Testis (tissue), 3 donors: ENCODE results near the gene RTN4RL1. TPM values are rescaled to one million over a fixed set of nuclear protein-coding genes. Genes with fewer than 3 reads are reported as not detected.

Source experiments
- DNase-seq: peaks from one replicate; pipeline ENCODE4 v3.0.0-alpha.2; 2019
- H3K27ac ChIP-seq, 2 donors: fragments of 200-600 bp; sonication (generic); one replicate each; pipeline ENCODE4 v1.5.1; 2019
- H3K27me3 ChIP-seq: fragments of 200-600 bp; sonication (generic); one replicate; pipeline ENCODE4 v1.5.1; 2019
- H3K36me3 ChIP-seq: fragments of 200-600 bp; sonication (generic); one replicate; pipeline ENCODE4 v1.5.1; 2017; ENCODE audit warnings: low read depth; ENCODE audit errors: missing control alignments
- H3K4me1 ChIP-seq: fragments of 200-600 bp; sonication (generic); one replicate; pipeline ENCODE4 v1.5.1; 2019
- H3K4me3 ChIP-seq, 2 donors: fragments of 200-600 bp; sonication (generic); one replicate each; pipeline ENCODE4 v1.5.1; 2017 to 2019
- H3K9me3 ChIP-seq: fragments of 200-600 bp; sonication (generic); one replicate; pipeline ENCODE4 v1.5.1; 2017
- CTCF ChIP-seq, 3 experiments: fragments of 450-650 bp in 2 of 3; fragments of 200-600 bp in 1 of 3; sonication (generic) in 1 of 3; IDR thresholded peaks; one replicate each; pipeline ENCODE4 v1.5.1; 2016 to 2019; ENCODE audit warnings: antibody characterized with exemption in 3 of 3, mild to moderate bottlenecking in 2 of 3, moderate library complexity in 1 of 3
- POLR2A ChIP-seq: fragments of 450-650 bp; IDR thresholded peaks from one replicate; pipeline ENCODE4 v1.6.1; 2017; ENCODE audit warnings: antibody characterized with exemption, mild to moderate bottlenecking, moderate library complexity
- WGBS, 2 donors: methylation state at CpG; one replicate each; pipeline ENCODE4 v1.1.5; 2018; 5-methylcytosine and 5-hydroxymethylcytosine counted together
- intact Hi-C: fragments of 100-400 bp; cut with DNase I; formaldehyde crosslinking; loops from one replicate; pipeline ENCODE4 v1.15.1; 2023; ENCODE audit warnings: low total_unique reads
- polyA plus RNA-seq: library from polyadenylated mRNA; stranded (reverse); fragments of 350-450 nt; fragmentation: Illumina TruSeq; extraction: RNeasy Lipid Tissue Mini Kit (QIAGEN cat#74804); gene quantifications from one replicate; pipeline ENCODE4 v1.2.3, GENCODE V29; 2014; ENCODE audit warnings: low read depth, low replicate concordance; ENCODE audit not compliant: insufficient read depth
- total RNA-seq, 2 donors: library from RNA; depleted of rRNA; stranded (reverse); fragments of >200 nt; gene quantifications; one replicate each; pipeline ENCODE4 v1.2.3, GENCODE V29; 2016

RTN4RL1 gene
- total and polyA plus RNA-seq, 3 donors from 2014 or later, result 1.7 to 1.8 (median 1.8) TPM

- H3K27ac ChIP-seq, result no peak overlapping the region
- 85 to 92% methylated on average over 29 of the region's 29 CpGs for WGBS, 2 donors
- intact Hi-C loops, result no loop called here
- H3K27me3 ChIP-seq, result no peaks in the 10 kb centered on the region
- TF ChIP-seq CTCF (IDR thresholded peaks at IDR 0.05) (no peak), POLR2A (no peak)
- H3K9me3 ChIP-seq, result no peaks in the 10 kb centered on the region
- no peak for DNase-seq
- H3K36me3 ChIP-seq, result no peaks in the 10 kb centered on the region
- H3K4me3 ChIP-seq, result no peak overlapping the region
- H3K4me1 ChIP-seq, result no peaks in the 10 kb centered on the region
These were observed 106.6 kb downstream of the RTN4RL1 start for GRCh38 chr17:1918346-1919162.

- H3K4me1 ChIP-seq, result no peaks in the 10 kb centered on the region
- intact Hi-C loops, result no loop called here
- no peak overlapping the region for H3K27ac ChIP-seq
- 67 to 84% methylated on average over 15 to 29 of the region's 29 CpGs for WGBS, 2 donors
- H3K9me3 ChIP-seq, result no peaks in the 10 kb centered on the region
- no peak for DNase-seq
- no peak for TF ChIP-seq POLR2A
- TF ChIP-seq CTCF (IDR thresholded peaks at IDR 0.05), result no peak
- H3K36me3 ChIP-seq, result no peaks in the 10 kb centered on the region
- H3K4me3 ChIP-seq, result no peak overlapping the region
- H3K27me3 ChIP-seq, result no peaks in the 10 kb centered on the region
These were observed 108.0 kb downstream of the RTN4RL1 start for GRCh38 chr17:1916963-1917715.

GRCh38 chr17:1916316-1916715 is 108.8 kb downstream of the RTN4RL1 start:
- intact Hi-C loops, result no loop called here
- DNase-seq, result no peak
- no peaks in the 10 kb centered on the region for H3K27me3 ChIP-seq
- 81 to 83% methylated on average over 14 of the region's 14 CpGs for WGBS, 2 donors
- no peaks in the 10 kb centered on the region for H3K9me3 ChIP-seq
- no peak overlapping the region for H3K4me3 ChIP-seq
- no peak for TF ChIP-seq POLR2A
- TF ChIP-seq CTCF (IDR thresholded peaks at IDR 0.05), result no peak
- no peaks in the 10 kb centered on the region for H3K4me1 ChIP-seq
- H3K36me3 ChIP-seq, result no peaks in the 10 kb centered on the region
- no peak overlapping the region for H3K27ac ChIP-seq

- no peaks in the 10 kb centered on the region for H3K27me3 ChIP-seq
- no peaks in the 10 kb centered on the region for H3K36me3 ChIP-seq
- intact Hi-C loops, result no loop called here
- WGBS, 2 donors, result 67 to 87% methylated on average over 12 of the region's 12 CpGs
- H3K9me3 ChIP-seq, result no peaks in the 10 kb centered on the region
- no peak for DNase-seq
- no peaks in the 10 kb centered on the region for H3K4me1 ChIP-seq
- TF ChIP-seq CTCF (IDR thresholded peaks at IDR 0.05), result no peak
- no peak for TF ChIP-seq POLR2A
- H3K27ac ChIP-seq, result no peak overlapping the region
- no peak overlapping the region for H3K4me3 ChIP-seq
These were observed 109.2 kb downstream of the RTN4RL1 start for GRCh38 chr17:1915889-1916288.
